Kidney (tissue), 14 donors: ENCODE results near the gene OPRD1. TPM values are rescaled to one million over a fixed set of nuclear protein-coding genes. Genes with fewer than 3 reads are reported as not detected.

ENCODE experiments used
- DNase-seq, 5 donors: peaks; one replicate each; pipeline ENCODE4 v3.0.0-alpha.2; 2013 to 2020
- FAIRE-seq: peaks from 2 replicates; lab custom pipeline; 2012; peaks lifted over from hg19 to GRCh38; lab: Jason Lieb, UNC
- H3K27ac ChIP-seq, 2 donors: one replicate each; pipeline ENCODE4 v1.7.0; 2013; ENCODE audit warnings: low read depth in 2 of 2, low read length in 2 of 2, inconsistent platforms in 1 of 2
- H3K27me3 ChIP-seq: one replicate; pipeline ENCODE4 v1.7.1; 2013; ENCODE audit warnings: low read length, inconsistent platforms; ENCODE audit not compliant: control insufficient read depth, insufficient read depth
- H3K36me3 ChIP-seq, 3 donors: one replicate each; pipeline versions ENCODE4 v1.7.0 to v1.7.1; 2013; ENCODE audit warnings: low read length in 3 of 3, control low read depth in 1 of 3, inconsistent platforms in 1 of 3; ENCODE audit not compliant: insufficient read depth in 3 of 3, control insufficient read depth in 2 of 3
- H3K4me1 ChIP-seq, 3 donors: one replicate each; pipeline versions ENCODE4 v1.7.0 to v1.7.1; 2013; ENCODE audit warnings: low read length in 3 of 3, inconsistent platforms in 1 of 3, low read depth in 1 of 3; ENCODE audit not compliant: control insufficient read depth in 2 of 3, insufficient read depth in 2 of 3
- H3K4me3 ChIP-seq, 3 donors: one replicate each; pipeline versions ENCODE4 v1.7.0 to v1.8.1; 2013; ENCODE audit warnings: low read length in 3 of 3, control low read depth in 1 of 3, inconsistent platforms in 1 of 3
- H3K9ac ChIP-seq, 3 donors: one replicate each; pipeline versions ENCODE4 v1.7.0 to v1.7.1; 2013; ENCODE audit warnings: low read length in 3 of 3, control low read depth in 1 of 3, inconsistent platforms in 1 of 3
- H3K9me3 ChIP-seq, 3 donors: one replicate each; pipeline versions ENCODE4 v1.7.0 to v1.7.1; 2013; ENCODE audit warnings: low read length in 3 of 3, control low read depth in 1 of 3, inconsistent platforms in 1 of 3; ENCODE audit not compliant: control insufficient read depth in 2 of 3, insufficient read depth in 1 of 3
- CTCF ChIP-seq: IDR thresholded peaks from 3 replicates; pipeline ENCODE4 v1.5.1; 2012; ENCODE audit warnings: mild to moderate bottlenecking, moderate library complexity, borderline replicate concordance; ENCODE audit not compliant: insufficient read depth; ENCODE audit errors: extremely low read depth
- intact Hi-C: fragments of 100-400 bp; cut with DNase I; formaldehyde crosslinking; loops from one replicate; pipeline ENCODE4 v1.11.1; 2022
- polyA plus RNA-seq: library from polyadenylated mRNA; stranded (reverse); fragments of 350-450 nt; fragmentation: Illumina TruSeq; extraction: RNeasy Lipid Tissue Mini Kit (QIAGEN cat#74804); gene quantifications from one replicate; pipeline ENCODE4 v1.2.3, GENCODE V29; 2014; ENCODE audit warnings: low read depth, low replicate concordance; ENCODE audit not compliant: insufficient read depth
- total RNA-seq: library from RNA; stranded (reverse); fragmentation: NEBNext Ultra II Directional; extraction: Animal tissue kit (Norgen Biotek cat#: 25700); gene quantifications from one replicate; pipeline ENCODE4 v1.2.1, GENCODE V29; 2021
- donor health status: control.
- donor health status: control.
- donor health status: control.
- donor health status: control.
- donor health status: control.
- donor health status: DM: yes; HTN: yes; CAD: no.
- donor health status: Normal renal cell carcinoma (clear cell type).

The OPRD1 gene
- total and polyA plus RNA-seq, 2 donors from 2014 or later: not detected

- no peak overlapping the region for H3K27ac ChIP-seq
- no peaks in the 10 kb centered on the region for H3K27me3 ChIP-seq
- intact Hi-C loops: no loop called here
- H3K9me3 ChIP-seq: no peaks in the 10 kb centered on the region
- no peak for TF ChIP-seq CTCF
- H3K36me3 ChIP-seq: no peaks in the 10 kb centered on the region
- peak in 2 of 5 donors; percentile 29 to 30 for DNase-seq
- H3K4me1 ChIP-seq: no peaks in the 10 kb centered on the region
- no peak for FAIRE-seq
- H3K9ac ChIP-seq: no peak overlapping the region
- H3K4me3 ChIP-seq: no peak overlapping the region
Observed at GRCh38 chr1:28796352-28797211, 15.4 kb upstream of the OPRD1 start.

DNA sequence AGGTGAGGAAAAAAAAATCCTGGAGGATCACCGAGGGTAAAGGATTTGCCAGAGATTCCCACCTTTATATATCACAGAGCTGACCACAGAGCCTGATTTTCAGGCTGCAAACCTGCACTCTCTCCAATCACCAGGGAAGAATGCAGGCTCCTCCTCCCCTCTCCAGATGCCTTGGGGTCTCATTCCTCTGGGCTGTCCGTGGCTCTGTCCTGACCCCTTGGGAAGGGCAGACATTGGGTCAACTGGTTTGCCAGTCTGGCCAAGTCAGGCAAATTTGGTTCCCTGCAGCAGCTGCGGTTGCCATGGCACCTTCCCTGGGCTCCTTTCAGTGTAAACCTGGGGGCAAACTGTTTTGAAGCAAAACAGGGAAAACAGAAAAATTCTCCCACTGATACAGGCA, 11.6 kb upstream of the OPRD1 start:
- no peak overlapping the region for H3K27ac ChIP-seq
- DNase-seq: no peak
- H3K36me3 ChIP-seq: no peaks in the 10 kb centered on the region
- TF ChIP-seq CTCF: no peak
- no peaks in the 10 kb centered on the region for H3K27me3 ChIP-seq
- intact Hi-C loops: no loop called here
- no peak overlapping the region for H3K4me3 ChIP-seq
- peaks cover 0 to 4% (median 0%) of the 10 kb centered on the region in 3 donors for H3K9me3 ChIP-seq
- no peak overlapping the region for H3K9ac ChIP-seq
- FAIRE-seq: no peak
- H3K4me1 ChIP-seq: no peaks in the 10 kb centered on the region

GRCh38 chr1:28801461-28801860, 10.5 kb upstream of the OPRD1 start:
- H3K9ac ChIP-seq: no peak overlapping the region
- H3K27me3 ChIP-seq: no peaks in the 10 kb centered on the region
- H3K27ac ChIP-seq: no peak overlapping the region
- DNase-seq (no peak), FAIRE-seq (no peak)
- no peak for TF ChIP-seq CTCF
- intact Hi-C loops: no loop called here
- no peaks in the 10 kb centered on the region for H3K36me3 ChIP-seq
- H3K4me1 ChIP-seq: no peaks in the 10 kb centered on the region
- no peak overlapping the region for H3K4me3 ChIP-seq
- peaks cover 0 to 4% (median 0%) of the 10 kb centered on the region in 3 donors for H3K9me3 ChIP-seq
